Measurements from ENCODE around the gene HDAC9.
A peak's percentile ranks its signal among the peaks of the same experiment; 100 is the strongest.

The HDAC9 gene

DNA sequence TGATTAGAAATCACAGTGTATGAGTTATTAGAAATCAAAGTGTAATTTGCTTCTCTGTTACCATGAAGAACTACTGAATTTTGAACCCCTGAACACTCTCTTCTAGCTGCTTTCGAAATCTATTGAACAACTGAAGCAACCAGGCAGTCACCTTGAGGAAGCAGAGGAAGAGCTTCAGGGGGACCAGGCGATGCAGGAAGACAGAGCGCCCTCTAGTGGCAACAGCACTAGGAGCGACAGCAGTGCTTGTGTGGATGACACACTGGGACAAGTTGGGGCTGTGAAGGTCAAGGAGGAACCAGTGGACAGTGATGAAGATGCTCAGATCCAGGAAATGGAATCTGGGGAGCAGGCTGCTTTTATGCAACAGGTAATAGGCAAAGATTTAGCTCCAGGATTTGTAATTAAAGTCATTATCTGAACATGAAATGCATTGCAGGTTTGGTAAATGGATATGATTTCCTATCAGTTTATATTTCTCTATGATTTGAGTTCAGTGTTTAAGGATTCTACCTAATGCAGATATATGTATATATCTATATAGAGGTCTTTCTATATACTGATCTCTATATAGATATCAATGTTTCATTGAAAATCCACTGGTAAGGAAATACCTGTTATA is 170.7 kb downstream of the HDAC9 start:
- TF ChIP-seq, protein P1, sequence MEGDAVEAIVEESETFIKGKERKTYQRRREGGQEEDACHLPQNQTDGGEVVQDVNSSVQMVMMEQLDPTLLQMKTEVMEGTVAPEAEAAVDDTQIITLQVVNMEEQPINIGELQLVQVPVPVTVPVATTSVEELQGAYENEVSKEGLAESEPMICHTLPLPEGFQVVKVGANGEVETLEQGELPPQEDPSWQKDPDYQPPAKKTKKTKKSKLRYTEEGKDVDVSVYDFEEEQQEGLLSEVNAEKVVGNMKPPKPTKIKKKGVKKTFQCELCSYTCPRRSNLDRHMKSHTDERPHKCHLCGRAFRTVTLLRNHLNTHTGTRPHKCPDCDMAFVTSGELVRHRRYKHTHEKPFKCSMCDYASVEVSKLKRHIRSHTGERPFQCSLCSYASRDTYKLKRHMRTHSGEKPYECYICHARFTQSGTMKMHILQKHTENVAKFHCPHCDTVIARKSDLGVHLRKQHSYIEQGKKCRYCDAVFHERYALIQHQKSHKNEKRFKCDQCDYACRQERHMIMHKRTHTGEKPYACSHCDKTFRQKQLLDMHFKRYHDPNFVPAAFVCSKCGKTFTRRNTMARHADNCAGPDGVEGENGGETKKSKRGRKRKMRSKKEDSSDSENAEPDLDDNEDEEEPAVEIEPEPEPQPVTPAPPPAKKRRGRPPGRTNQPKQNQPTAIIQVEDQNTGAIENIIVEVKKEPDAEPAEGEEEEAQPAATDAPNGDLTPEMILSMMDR (IDR thresholded peaks at IDR 0.05) = peak; percentile 79 to 82
- Histone ChIP-seq H3K27ac (no peak overlapping the region), H3K9me3 (no peaks in the 10 kb centered on the region), H3K27me3 (no peaks in the 10 kb centered on the region), H3K36me3 (no peaks in the 10 kb centered on the region), H3K4me1 (peaks cover 0 to 10% (median 2%) of the 10 kb centered on the region in 4 donors), H3K4me3 (no peak overlapping the region)
- peak; percentile 80 to 81 for DNase-seq
- intact Hi-C loops (cut with DNase I; ENCODE audit: low total_unique reads) = no loop called here

GRCh38 chr7:18667466-18667865 is 171.9 kb downstream of the HDAC9 start:
- no peaks in the 10 kb centered on the region for H3K36me3 ChIP-seq
- no peak overlapping the region for H3K4me3 ChIP-seq
- peak overlapping the region in 1 of 2 donors; percentile 6 for H3K27ac ChIP-seq
- TF ChIP-seq, protein P1 (IDR thresholded peaks at IDR 0.05) = no peak
- H3K9me3 ChIP-seq = no peaks in the 10 kb centered on the region
- H3K27me3 ChIP-seq = no peaks in the 10 kb centered on the region
- no peak for DNase-seq
- intact Hi-C loops (cut with DNase I; ENCODE audit: low total_unique reads) = no loop called here
- H3K4me1 ChIP-seq = peaks cover 0 to 10% (median 2%) of the 10 kb centered on the region in 4 donors

GRCh38 chr7:18671176-18671575 is 175.6 kb downstream of the HDAC9 start:
- TF ChIP-seq, protein P1 (IDR thresholded peaks at IDR 0.05) = no peak
- H3K9me3 ChIP-seq = no peaks in the 10 kb centered on the region
- H3K27ac ChIP-seq = no peak overlapping the region
- H3K4me1 ChIP-seq = peaks cover 0 to 10% (median 2%) of the 10 kb centered on the region in 4 donors
- H3K36me3 ChIP-seq = no peaks in the 10 kb centered on the region
- intact Hi-C loops (cut with DNase I; ENCODE audit: low total_unique reads) = no loop called here
- DNase-seq = no peak
- H3K4me3 ChIP-seq = no peak overlapping the region
- no peaks in the 10 kb centered on the region for H3K27me3 ChIP-seq

- no peaks in the 10 kb centered on the region for H3K27me3 ChIP-seq
- TF ChIP-seq, protein P1 (IDR thresholded peaks at IDR 0.05) = no peak
- H3K4me3 ChIP-seq = no peak overlapping the region
- no peak for DNase-seq
- no peaks in the 10 kb centered on the region for H3K4me1 ChIP-seq
- intact Hi-C loops (cut with DNase I; ENCODE audit: low total_unique reads) = no loop called here
- H3K27ac ChIP-seq = no peak overlapping the region
- no peaks in the 10 kb centered on the region for H3K36me3 ChIP-seq
- H3K9me3 ChIP-seq = no peaks in the 10 kb centered on the region
These were observed 180.0 kb downstream of the HDAC9 start for GRCh38 chr7:18675579-18675978.

- DNase-seq = no peak
- Histone ChIP-seq H3K4me1 (no peaks in the 10 kb centered on the region), H3K27me3 (no peaks in the 10 kb centered on the region), H3K36me3 (no peaks in the 10 kb centered on the region), H3K27ac (no peak overlapping the region), H3K4me3 (no peak overlapping the region), H3K9me3 (no peaks in the 10 kb centered on the region)
- TF ChIP-seq, protein P1 (IDR thresholded peaks at IDR 0.05) = no peak
- intact Hi-C loops (cut with DNase I; ENCODE audit: low total_unique reads) = no loop called here
These were observed 183.7 kb downstream of the HDAC9 start for GRCh38 chr7:18679261-18679660.

DNA sequence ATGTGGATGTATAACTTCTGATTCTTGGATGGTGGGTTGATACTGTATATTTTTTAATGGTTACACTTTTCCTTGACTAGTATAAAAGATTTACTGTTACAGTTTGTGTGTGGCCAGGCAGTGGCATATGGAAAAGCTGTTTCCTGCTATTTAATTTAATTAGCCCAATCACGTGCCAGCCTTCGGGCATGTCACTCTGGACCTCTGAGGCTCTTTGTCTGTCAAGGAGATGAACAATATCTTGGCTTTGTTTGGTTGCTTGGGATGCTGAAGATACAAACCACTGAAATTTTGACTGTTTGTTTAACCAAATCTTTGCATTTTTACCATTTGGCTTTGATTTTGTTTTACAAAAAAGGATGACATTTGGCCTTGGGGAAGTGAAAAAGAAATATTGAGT is 185.0 kb downstream of the HDAC9 start:
- intact Hi-C loops (cut with DNase I; ENCODE audit: low total_unique reads) = no loop called here
- no peaks in the 10 kb centered on the region for H3K27me3 ChIP-seq
- H3K36me3 ChIP-seq = no peaks in the 10 kb centered on the region
- H3K4me3 ChIP-seq = no peak overlapping the region
- no peaks in the 10 kb centered on the region for H3K9me3 ChIP-seq
- no peak overlapping the region for H3K27ac ChIP-seq
- TF ChIP-seq, protein P1 (IDR thresholded peaks at IDR 0.05) = no peak
- no peak for DNase-seq
- no peaks in the 10 kb centered on the region for H3K4me1 ChIP-seq
